GM19397 (cell line): Measurements from ENCODE around the gene BCL2L14.

Experiments
- ATAC-seq: cut with Tn5 transposase; IDR thresholded peaks from one replicate; pipeline ENCODE4 v1.9.1; 2021; ENCODE audit warnings: mild to moderate bottlenecking, moderate library complexity; ENCODE audit not compliant: unreplicated experiment

The BCL2L14 gene, protein sequence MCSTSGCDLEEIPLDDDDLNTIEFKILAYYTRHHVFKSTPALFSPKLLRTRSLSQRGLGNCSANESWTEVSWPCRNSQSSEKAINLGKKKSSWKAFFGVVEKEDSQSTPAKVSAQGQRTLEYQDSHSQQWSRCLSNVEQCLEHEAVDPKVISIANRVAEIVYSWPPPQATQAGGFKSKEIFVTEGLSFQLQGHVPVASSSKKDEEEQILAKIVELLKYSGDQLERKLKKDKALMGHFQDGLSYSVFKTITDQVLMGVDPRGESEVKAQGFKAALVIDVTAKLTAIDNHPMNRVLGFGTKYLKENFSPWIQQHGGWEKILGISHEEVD

GRCh38 chr12:12070674-12071656, at the start of gene BCL2L14:
Gene BCL2L14, plus strand, starts transcription at chr12:12070939. Its CDS starts 8,367 bp downstream, at chr12:12079306.
- ATAC-seq: no peak

GRCh38 chr12:12022306-12022936, 48.3 kb upstream of the BCL2L14 start:
- ATAC-seq: no peak

- no peak for ATAC-seq
Observed at GRCh38 chr12:12023456-12023855, 47.3 kb upstream of the BCL2L14 start.

DNA sequence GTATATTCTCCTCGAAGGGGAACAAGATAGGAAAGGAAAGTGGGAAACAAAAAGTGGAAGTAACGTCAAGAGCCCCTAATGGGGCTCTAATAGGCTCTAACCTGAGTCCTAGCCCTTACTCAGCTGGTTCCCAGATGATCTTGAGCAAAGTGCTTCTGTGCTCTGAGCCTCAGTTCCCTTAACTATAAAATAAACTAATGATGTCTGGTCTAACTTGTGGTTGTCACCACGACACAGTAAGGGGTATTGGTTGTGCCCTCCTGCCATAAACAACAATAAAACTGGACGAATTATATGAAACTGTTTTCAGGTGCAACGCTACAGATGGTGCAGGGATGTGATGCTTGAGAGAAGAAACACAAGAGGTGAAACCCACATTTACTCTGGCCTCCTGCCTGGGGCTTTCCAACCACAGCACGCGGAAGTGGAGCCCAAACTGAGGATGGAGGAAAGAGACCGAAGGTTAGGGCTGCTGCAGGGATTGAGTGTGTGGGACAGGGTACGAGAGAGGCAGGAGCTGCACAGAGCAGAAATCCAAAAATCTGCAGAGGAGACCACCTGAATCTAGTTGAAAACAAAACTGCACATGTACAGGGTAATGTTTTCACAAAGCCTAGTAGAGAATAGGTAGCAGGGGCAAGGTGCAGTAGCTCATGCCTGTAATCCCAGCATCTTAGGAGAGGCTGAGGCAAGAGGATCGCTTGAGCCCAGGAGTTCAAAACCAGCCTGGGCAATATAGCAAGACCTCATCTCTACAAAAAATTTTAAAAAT, 45.6 kb upstream of the BCL2L14 start:
- ATAC-seq: peak; percentile 86

- no peak for ATAC-seq
Observed at GRCh38 chr12:12025799-12026386, 44.8 kb upstream of the BCL2L14 start.

DNA sequence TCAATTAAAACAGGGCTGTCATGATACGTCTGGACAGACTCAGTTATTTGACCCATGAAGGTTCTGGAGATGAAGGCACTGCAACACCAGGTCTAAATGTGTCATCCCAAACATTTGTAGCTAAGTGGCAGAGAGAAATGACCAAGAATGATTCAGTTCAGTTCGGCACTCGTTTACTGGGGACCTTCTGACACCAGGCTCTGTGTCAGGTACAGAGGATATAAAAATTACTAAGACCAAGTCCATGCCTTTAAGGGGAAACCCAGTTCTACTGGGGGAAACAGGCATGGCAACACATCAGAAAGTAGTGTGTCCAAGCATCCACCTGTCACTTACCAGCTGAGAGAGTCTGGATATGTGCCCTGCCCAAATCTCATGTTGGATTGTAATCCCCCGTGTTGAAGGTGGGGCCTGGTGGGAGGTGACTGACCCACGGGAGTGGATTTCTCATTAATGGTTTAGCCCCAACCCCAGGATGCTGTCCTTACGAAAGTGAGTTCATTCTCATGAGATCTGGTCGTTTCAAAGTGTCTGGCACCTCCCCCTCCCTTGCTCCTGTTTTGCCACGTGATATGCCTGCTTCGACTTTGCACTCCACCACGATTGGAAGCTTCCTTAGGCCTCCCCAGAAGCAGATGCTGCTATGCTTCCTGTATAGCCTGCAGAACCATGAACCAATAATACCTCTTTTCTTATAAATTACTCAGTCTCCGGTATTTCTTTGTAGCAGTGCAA, 41.9 kb upstream of the BCL2L14 start:
- no peak for ATAC-seq

- ATAC-seq: no peak
Observed at GRCh38 chr12:12029653-12030052, 41.1 kb upstream of the BCL2L14 start.

GRCh38 chr12:12032260-12032791, 38.4 kb upstream of the BCL2L14 start:
- ATAC-seq: no peak

GRCh38 chr12:12032851-12033797, 37.6 kb upstream of the BCL2L14 start:
- peak; percentile 43 for ATAC-seq

DNA sequence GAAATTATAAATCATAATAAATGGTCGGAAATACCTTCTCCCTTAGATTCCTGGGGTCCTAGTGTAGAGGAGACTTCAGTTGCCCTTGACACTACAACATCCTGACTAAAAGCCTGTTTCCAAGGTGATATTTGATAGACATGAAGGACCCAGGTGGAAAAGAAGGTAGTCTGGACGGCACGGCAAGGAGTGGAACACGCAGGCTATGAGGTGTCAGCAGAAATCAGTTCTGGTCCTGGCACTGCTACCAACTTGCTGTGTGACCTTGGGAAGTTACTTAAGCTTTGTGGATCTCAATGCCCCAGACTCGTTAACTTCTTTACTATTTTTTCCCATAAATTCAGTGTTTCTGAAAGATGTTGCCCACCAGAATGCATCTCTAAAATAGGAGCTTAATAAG, 36.9 kb upstream of the BCL2L14 start:
- no peak for ATAC-seq

GRCh38 chr12:12034344-12034743, 36.4 kb upstream of the BCL2L14 start:
- no peak for ATAC-seq

GRCh38 chr12:12035229-12035628, 35.5 kb upstream of the BCL2L14 start:
- ATAC-seq: no peak

DNA sequence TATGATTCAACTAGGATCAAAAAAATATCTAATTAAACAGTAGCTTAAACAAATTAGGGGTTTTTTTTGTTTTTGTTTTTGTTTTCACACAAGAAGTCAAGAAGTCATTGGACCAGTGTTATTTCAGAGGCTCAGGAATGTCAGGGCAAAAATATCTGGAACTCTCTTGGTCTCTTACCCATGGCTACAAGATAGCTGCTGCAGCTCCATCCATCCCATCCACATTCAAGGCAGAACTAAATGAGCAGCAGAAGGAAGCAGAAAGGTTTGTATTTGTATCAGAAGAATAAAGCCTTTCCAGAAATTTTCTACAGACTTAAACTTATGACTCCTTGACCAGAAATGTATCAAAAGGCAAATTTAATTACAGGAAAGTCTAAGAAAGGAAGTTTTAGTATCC, 33.8 kb upstream of the BCL2L14 start:
- no peak for ATAC-seq

DNA sequence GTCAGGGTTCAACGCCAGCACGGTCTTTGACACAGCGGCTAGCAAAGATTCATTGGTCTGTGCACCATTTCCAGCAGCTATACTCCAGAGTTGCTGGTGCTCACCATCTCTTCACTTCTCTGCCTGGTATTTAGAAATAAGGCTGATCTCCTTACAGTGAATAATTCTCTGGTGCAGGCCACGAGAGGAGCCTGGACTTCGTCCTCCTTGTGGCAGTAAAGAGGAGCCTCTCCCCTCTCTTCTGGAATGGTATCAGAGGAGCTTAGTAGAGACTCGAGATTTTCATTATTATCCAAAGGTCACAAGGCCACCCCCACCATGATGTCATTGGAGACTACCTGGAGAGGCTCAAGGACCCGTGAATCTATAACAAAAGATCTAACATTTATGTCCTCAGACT, 30.8 kb upstream of the BCL2L14 start:
- no peak for ATAC-seq

DNA sequence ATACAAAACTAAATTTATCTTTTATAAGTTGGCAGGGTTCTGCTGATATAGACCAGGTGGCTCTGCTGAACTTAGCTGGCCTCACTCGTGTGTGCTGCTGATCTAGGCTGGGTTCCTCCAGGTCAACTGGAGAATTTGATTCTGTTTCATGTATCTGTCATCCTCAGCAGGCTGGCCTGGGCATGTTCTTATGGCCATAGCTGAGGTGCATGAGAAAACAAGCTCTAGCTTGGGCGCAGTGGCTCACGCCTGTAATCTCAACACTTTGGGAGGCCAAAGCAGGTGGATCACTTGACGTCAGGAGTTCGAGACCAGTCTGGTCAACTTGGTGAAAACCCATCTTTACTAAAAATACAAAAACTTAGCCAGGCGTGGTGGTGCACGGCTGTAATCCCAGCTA, 24.3 kb upstream of the BCL2L14 start:
- no peak for ATAC-seq

DNA sequence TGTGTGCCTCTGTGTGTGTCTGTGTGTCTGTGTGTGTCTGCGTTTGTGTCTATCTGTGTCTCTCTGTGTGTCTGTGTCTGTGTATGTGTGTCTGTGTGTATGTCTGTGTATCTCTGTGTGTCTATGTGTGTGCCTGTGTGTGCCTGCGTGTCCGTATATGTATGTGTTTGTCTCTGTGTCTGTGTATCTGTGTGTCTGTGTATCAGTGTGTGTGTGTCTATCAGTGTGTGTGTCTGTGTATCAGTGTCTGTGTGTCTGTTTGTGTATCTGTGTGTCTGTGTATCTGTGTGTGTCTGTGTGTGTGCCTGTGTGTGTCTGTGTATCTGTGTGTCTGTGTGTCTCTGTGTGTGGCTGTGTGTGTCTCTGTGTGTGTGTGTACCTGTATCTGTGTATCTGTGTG, 23.1 kb upstream of the BCL2L14 start:
- ATAC-seq: no peak

GRCh38 chr12:12048266-12048665, 22.5 kb upstream of the BCL2L14 start:
- no peak for ATAC-seq

DNA sequence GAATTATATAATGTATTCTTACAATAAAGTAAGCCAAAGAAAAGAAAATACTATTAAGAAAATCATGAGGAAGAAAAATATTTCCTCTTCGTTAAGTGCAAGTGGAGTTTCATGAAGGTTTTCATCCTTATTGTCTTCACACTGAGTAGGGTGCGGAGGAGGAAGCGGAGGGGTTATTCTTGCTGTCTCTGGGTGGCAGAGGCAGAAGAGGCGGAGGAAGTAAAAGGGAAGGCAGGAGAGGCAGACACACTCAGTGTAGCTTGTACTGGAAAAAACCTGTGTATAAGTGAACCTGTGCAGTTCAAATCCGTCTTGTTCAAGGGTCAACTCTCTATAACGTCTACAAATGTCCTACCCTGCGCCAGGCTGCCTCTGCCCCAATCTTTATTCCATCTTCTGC, 22.0 kb upstream of the BCL2L14 start:
- ATAC-seq: no peak
